Omental fat pad (tissue), 4 donors: ENCODE data around the gene NAALADL2. TPM values are rescaled to one million over a fixed set of nuclear protein-coding genes. Genes with fewer than 3 reads are reported as not detected.

Experiments
- ATAC-seq: fragments of 150-250 bp; one replicate; pipeline ENCODE4 v1.9.1; 2016; ENCODE audit warnings: mild to moderate bottlenecking, moderate library complexity; ENCODE audit not compliant: low FRiP score
- DNase-seq: peaks from one replicate; pipeline ENCODE4 v3.0.0-alpha.2; 2019; ENCODE audit warnings: low spot score
- CTCF ChIP-seq, 3 donors: fragments of 450-650 bp; IDR thresholded peaks; one replicate each; pipeline ENCODE4 v1.5.1; 2016 to 2017; ENCODE audit warnings: antibody characterized with exemption in 3 of 3, mild to moderate bottlenecking in 3 of 3, moderate library complexity in 2 of 3
- total RNA-seq, 4 donors: library from RNA; depleted of rRNA; stranded (reverse); fragments of >200 nt; gene quantifications; one replicate each; pipeline ENCODE4 v1.1.0, GENCODE V29; 2016

NAALADL2 gene
- total RNA-seq, 4 donors from 2014 or later: 6.5 to 15.1 (median 8.0) TPM

DNA sequence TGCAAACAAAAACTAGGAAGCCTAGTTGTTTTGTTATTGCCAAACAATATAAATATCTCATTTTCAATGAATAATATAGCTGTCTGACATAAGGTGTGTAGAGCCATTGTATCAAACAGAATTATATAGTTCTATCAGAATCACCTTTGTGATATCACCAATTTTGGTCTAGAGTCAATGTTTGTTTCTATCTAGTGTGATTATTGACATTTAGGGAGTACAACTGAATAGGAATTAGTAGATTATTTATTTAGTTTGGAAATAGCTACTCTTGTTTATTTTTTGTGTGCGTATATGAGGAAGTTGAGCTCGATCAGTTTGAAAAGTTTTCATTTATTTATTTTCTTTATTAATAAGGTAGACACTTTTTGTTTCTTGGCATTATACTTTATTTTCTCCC lies 389.7 kb downstream of the NAALADL2 start:
- no peak for TF ChIP-seq CTCF (IDR thresholded peaks at IDR 0.05)

DNA sequence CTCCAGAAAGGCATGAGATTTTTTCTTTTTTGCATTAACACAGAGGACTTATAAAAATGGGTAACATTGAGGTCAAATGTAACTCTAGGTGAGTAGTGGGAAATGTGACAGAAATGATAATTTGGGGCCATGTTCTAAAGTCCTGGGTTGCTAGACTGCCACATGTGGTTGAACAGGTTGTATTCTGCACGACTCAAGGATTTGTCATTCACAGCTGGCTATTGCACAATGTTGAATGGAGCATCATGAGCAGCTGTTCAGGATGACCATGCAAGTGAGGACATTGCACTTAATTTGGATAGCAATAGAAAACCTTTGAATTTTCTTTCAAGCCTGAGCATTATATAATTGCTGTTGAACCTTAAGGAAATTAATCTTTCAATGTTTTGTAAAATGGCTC lies 396.6 kb downstream of the NAALADL2 start:
- DNase-seq (no peak), ATAC-seq (no peak)
- TF ChIP-seq CTCF (IDR thresholded peaks at IDR 0.05): no peak

More for the DNA sequence above, 389.7 kb downstream of the NAALADL2 start:
- DNase-seq (no peak), ATAC-seq (no peak)

DNA sequence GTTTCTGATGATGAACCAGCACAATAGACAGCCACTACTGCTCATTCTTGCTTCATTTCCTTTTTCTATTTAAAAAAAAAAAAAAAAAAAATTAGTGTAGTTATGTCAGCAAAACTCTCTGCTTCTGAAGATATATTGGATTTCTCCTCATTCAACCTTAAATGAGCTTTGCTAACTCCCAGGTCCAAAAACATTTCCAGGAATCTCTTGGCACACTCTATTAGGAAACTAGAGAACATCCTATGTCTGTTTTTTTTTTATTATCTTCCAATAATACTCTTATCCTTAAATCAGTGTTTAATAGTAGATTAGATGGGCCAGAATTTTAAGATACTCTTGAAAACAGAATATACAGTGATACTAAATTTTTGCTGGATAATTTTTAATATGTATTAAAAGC lies 398.0 kb downstream of the NAALADL2 start:
- TF ChIP-seq CTCF (IDR thresholded peaks at IDR 0.05): no peak
- no peak for DNase-seq
- ATAC-seq: no peak

DNA sequence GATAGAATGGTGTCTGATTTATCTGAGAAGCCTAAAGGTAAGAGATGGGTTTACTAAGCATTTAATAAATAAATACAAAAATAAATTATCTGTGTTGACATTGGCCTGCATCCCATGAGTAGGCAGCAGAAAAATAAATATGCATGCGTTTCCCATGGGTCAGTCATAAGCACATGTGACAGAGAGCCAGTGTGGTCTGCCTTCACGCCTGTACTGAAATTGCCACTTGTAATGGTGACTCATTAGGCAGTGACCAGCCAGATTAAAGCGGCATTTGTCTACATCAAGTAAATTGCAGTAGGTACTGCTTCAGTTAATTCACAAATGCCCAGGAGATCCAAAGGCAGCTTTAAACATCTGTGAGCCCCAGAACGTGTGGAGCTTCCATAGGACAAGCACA lies 399.6 kb downstream of the NAALADL2 start:
- no peak for ATAC-seq
- no peak for TF ChIP-seq CTCF (IDR thresholded peaks at IDR 0.05)
- DNase-seq: no peak

GRCh38 chr3:175260145-175260794 lies 401.1 kb downstream of the NAALADL2 start:
- peak; percentile 64 for ATAC-seq
- no peak for DNase-seq
- TF ChIP-seq CTCF (IDR thresholded peaks at IDR 0.05): no peak

DNA sequence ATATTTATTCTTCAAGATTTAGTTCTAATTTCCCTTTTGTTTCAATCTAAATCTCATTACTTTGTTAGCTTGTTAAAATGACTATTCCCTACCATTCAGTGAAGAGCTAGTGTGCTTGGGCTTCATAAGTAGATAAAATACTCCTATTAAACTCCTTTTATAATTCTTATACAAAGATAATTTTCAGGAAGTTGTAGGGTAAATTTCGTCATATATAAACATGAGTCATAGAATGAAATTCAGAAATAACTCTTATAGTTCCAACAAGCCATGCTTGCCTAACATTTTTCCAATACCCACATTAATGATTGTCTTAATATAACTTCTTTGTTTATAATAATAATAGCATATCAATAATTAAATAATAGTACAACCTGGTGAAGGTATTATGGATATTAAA lies 407.3 kb downstream of the NAALADL2 start:
- DNase-seq (no peak), ATAC-seq (no peak)
- TF ChIP-seq CTCF (IDR thresholded peaks at IDR 0.05): no peak

DNA sequence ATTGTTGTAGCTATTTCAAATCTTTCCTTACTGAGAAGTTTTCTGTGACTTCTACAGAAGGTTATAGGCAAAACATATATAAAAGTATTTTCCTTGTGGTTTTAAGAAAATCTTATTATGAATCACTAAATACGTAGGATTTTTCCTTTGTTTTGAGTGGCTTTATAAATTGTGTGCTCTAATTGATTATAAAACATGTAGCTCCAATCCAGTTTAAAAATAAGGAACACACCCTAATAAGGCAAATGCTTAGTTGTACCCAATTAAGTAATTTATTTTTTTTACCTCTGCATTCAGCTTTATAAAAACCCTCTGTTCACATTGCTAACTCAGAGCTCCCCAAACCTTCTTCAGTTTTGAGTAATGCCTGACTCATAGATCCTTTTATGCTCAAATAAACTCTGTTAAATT lies 408.0 kb downstream of the NAALADL2 start:
- no peak for TF ChIP-seq CTCF (IDR thresholded peaks at IDR 0.05)
- ATAC-seq (no peak), DNase-seq (no peak)
